Measurements from ENCODE around the gene UBN2. TPM values are rescaled to one million over a fixed set of nuclear protein-coding genes. Genes with fewer than 3 reads are reported as not detected.

UBN2 gene
- total and polyA plus RNA-seq, 10 donors, result 1.2 to 23.4 (median 18.0) TPM

DNA sequence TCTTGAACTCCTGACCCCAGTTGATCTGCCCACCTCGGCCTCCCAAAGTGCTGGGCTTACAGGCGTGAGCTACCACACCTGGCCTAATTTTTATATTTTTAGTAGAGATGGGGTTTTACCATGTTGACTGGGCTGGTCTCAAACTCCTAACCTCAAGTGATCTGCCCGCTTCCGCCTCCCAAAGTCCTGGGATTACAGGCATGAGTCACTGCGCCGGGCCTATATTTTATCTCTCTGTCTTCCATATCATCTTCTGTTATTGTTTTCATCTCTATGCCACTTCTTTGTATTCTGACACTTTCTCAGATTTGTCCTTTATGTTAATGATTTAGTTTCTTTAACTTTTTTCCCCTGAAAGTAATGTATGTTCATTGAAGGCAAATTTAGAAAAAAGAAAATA lies 55.1 kb downstream of the UBN2 start:
- H3K36me3 ChIP-seq, result peaks cover 0 to 80% (median 33%) of the 10 kb centered on the region in 6 donors
- H3K27me3 ChIP-seq (replicated peaks in 1 of 7), result no peaks in the 10 kb centered on the region
- H3K4me1 ChIP-seq, result no peaks in the 10 kb centered on the region
- intact Hi-C loops (cut with DNase I; ENCODE audit: low total_unique reads), result no loop called here
- WGBS, 5 donors, result 97 to 99% (median 98%) methylated on average over 6 of the region's 6 CpGs
- no peaks in the 10 kb centered on the region for H3K9me3 ChIP-seq
- no peak for DNase-seq
- no peak overlapping the region for H3K4me3 ChIP-seq
- no peak overlapping the region for H3K27ac ChIP-seq
- TF ChIP-seq, protein P1, sequence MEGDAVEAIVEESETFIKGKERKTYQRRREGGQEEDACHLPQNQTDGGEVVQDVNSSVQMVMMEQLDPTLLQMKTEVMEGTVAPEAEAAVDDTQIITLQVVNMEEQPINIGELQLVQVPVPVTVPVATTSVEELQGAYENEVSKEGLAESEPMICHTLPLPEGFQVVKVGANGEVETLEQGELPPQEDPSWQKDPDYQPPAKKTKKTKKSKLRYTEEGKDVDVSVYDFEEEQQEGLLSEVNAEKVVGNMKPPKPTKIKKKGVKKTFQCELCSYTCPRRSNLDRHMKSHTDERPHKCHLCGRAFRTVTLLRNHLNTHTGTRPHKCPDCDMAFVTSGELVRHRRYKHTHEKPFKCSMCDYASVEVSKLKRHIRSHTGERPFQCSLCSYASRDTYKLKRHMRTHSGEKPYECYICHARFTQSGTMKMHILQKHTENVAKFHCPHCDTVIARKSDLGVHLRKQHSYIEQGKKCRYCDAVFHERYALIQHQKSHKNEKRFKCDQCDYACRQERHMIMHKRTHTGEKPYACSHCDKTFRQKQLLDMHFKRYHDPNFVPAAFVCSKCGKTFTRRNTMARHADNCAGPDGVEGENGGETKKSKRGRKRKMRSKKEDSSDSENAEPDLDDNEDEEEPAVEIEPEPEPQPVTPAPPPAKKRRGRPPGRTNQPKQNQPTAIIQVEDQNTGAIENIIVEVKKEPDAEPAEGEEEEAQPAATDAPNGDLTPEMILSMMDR (IDR thresholded peaks at IDR 0.05 in 8 of 11, conservative IDR thresholded peaks at IDR 0.05 in 3 of 11), result no peak
- TF ChIP-seq POLR2A (IDR thresholded peaks at IDR 0.05), result no peak
- no peak for TF ChIP-seq POLR2AphosphoS5 (IDR thresholded peaks at IDR 0.05)

DNA sequence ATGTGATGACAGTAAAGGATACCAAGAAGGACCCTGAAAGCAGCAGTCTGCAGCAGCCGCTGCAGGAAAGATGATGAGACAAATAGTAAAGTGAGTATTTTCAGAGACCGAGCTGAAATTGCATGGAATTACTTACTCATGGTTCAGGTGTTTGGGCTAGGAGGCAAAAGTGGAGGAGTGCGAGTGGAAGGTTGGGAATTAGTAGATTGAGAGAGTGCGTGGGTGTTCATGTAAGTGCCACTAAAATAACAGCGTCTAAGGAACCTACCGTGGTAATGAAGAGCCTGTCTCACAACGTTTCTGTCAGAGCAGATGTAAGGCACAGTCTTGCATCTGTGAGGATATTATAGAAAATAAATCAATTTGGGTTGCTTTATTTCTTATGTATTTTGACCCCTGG lies 61.8 kb downstream of the UBN2 start:
- intact Hi-C loops (cut with DNase I; ENCODE audit: low total_unique reads), result no loop called here
- peaks cover 0 to 69% (median 12%) of the 10 kb centered on the region in 6 donors for H3K36me3 ChIP-seq
- 90 to 92% (median 91%) methylated on average over 7 of the region's 7 CpGs for WGBS, 5 donors

DNA sequence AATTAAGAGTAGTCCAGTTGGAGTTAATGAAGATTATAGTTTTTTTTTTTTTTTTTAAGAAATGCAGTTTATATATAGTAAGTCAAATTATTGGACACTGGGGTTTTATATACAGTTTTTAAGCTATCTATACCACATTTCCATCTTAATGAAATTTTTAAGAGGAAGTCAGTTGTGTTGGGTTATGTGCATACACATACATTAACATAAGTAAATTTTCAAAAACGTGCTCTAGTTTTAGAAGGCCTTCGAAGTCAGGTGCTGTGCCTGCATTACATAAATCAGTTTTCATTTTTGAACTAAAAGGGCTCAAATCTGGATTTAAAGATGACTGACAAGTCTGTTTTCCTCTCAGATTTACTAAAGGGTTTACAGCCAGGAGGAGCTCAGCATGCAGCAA lies 62.5 kb downstream of the UBN2 start:
- H3K27me3 ChIP-seq (replicated peaks in 1 of 7), result no peaks in the 10 kb centered on the region
- peaks cover 0 to 69% (median 14%) of the 10 kb centered on the region in 6 donors for H3K36me3 ChIP-seq
- DNase-seq, result no peak
- intact Hi-C loops (cut with DNase I; ENCODE audit: low total_unique reads), result no loop called here
- no peak for TF ChIP-seq POLR2AphosphoS5 (IDR thresholded peaks at IDR 0.05)
- TF ChIP-seq, protein P1 (IDR thresholded peaks at IDR 0.05 in 8 of 11, conservative IDR thresholded peaks at IDR 0.05 in 3 of 11), result no peak
- TF ChIP-seq POLR2A (IDR thresholded peaks at IDR 0.05), result no peak
- no peak overlapping the region for H3K4me3 ChIP-seq
- WGBS, 5 donors, result 88 to 97% (median 94%) methylated on average over 2 of the region's 2 CpGs
- no peak overlapping the region for H3K27ac ChIP-seq
- no peaks in the 10 kb centered on the region for H3K4me1 ChIP-seq
- H3K9me3 ChIP-seq, result no peaks in the 10 kb centered on the region

More for the DNA sequence above, 61.8 kb downstream of the UBN2 start:
- TF ChIP-seq, protein P1 (IDR thresholded peaks at IDR 0.05 in 8 of 11, conservative IDR thresholded peaks at IDR 0.05 in 3 of 11), result no peak
- TF ChIP-seq POLR2A (IDR thresholded peaks at IDR 0.05) (no peak), POLR2AphosphoS5 (IDR thresholded peaks at IDR 0.05) (no peak)
- Histone ChIP-seq H3K4me3 (no peak overlapping the region), H3K27ac (no peak overlapping the region), H3K4me1 (no peaks in the 10 kb centered on the region), H3K27me3 (replicated peaks in 1 of 7) (no peaks in the 10 kb centered on the region), H3K9me3 (no peaks in the 10 kb centered on the region)
- no peak for DNase-seq

DNA sequence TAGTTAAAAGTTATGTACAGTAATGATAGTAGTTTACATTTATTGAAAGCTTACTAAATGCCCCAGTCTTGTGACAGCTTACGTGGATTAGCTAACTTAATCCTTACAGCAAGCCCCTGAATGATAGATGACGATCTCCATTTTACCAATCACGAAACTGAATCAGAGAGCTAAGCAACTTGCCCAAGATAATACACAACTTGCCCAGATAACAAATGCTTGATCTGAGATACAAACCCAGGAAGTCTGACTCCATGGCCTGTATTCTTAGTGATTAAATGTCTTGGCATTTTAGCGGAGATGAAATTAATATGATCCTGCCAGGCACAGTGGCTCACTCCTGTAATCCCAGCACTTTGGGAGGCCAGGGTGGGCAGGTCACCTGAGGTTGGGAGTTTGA lies 63.2 kb downstream of the UBN2 start:
- DNase-seq, result no peak
- Histone ChIP-seq H3K27me3 (replicated peaks in 1 of 7) (no peaks in the 10 kb centered on the region), H3K27ac (no peak overlapping the region), H3K4me3 (no peak overlapping the region), H3K4me1 (no peaks in the 10 kb centered on the region), H3K36me3 (peaks cover 0 to 74% (median 16%) of the 10 kb centered on the region in 6 donors), H3K9me3 (no peaks in the 10 kb centered on the region)
- TF ChIP-seq, protein P1 (IDR thresholded peaks at IDR 0.05 in 8 of 11, conservative IDR thresholded peaks at IDR 0.05 in 3 of 11), result no peak
- TF ChIP-seq POLR2A (IDR thresholded peaks at IDR 0.05), result no peak
- no peak for TF ChIP-seq POLR2AphosphoS5 (IDR thresholded peaks at IDR 0.05)
- WGBS, 5 donors, result 93 to 98% (median 96%) methylated on average over 4 of the region's 4 CpGs
- intact Hi-C loops (cut with DNase I; ENCODE audit: low total_unique reads), result no loop called here

Data from spleen (tissue), 11 donors.